ENCODE results near the gene LITAF. TPM values are rescaled to one million over a fixed set of nuclear protein-coding genes. Genes with fewer than 3 reads are reported as not detected.

LITAF gene
- total RNA-seq, 1 donor from 2014 or later, result 124 TPM

DNA sequence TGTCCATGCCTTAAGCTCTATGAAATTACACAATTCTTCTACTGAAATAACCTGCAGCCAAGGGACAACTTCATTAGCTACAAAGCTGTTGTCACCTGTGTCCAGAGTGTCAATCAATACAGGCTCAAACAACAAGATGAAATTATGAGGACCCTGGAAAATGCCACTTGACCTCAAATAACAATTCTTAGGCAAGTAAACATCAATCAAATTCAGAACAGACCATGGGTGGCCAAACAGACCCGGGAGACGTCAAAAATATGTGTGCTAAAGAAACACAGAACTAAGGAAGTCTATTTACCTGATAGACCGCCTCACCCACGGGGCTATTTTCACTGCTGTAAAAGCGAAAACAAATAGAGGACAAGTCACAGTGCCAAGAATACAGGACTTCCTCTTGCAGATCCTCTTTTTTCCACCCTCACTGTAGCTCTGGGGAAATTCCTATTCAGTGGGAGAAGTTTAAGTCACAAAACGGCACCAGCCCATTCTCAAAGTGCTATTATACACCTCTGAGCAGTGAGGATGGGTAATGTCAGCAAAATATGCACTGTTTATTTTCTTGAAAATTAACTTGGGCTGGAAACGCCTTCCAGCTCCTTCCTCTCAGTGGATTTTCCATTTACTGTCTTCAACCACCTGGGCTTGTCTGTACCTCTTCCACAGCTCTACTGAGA is 2.7 kb downstream of the LITAF start:
- Mint-ChIP-seq H3K4me3 (peak overlapping the region; percentile 87), H3K27me3 (no peaks in the 10 kb centered on the region), H3K9me3 (no peaks in the 10 kb centered on the region), H3K36me3 (ENCODE audit: low read depth) (peaks cover 25% of the 10 kb centered on the region), H3K4me1 (peaks cover 74% of the 10 kb centered on the region), H3K27ac (peak overlapping the region; percentile 94)
- POLR2A ChIA-PET, result interaction anchor here (0.6 to 1.5 kb wide), 7 partner anchors 8 to 438 kb away, joined by 3 to 8 read pairs (median 4); partner anchors contain the start of gene TXNDC11
- no peak for DNase-seq
- CTCF ChIA-PET, result interaction anchor here (1.0 kb wide), 1 partner anchor 52 kb away, joined by 3 read pairs; no protein-coding TSS in a partner anchor
- TF ChIP-seq, protein P1, sequence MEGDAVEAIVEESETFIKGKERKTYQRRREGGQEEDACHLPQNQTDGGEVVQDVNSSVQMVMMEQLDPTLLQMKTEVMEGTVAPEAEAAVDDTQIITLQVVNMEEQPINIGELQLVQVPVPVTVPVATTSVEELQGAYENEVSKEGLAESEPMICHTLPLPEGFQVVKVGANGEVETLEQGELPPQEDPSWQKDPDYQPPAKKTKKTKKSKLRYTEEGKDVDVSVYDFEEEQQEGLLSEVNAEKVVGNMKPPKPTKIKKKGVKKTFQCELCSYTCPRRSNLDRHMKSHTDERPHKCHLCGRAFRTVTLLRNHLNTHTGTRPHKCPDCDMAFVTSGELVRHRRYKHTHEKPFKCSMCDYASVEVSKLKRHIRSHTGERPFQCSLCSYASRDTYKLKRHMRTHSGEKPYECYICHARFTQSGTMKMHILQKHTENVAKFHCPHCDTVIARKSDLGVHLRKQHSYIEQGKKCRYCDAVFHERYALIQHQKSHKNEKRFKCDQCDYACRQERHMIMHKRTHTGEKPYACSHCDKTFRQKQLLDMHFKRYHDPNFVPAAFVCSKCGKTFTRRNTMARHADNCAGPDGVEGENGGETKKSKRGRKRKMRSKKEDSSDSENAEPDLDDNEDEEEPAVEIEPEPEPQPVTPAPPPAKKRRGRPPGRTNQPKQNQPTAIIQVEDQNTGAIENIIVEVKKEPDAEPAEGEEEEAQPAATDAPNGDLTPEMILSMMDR (IDR thresholded peaks at IDR 0.05), result no peak
- no peak for ATAC-seq (ENCODE audit: low read depth)
- intact Hi-C loops (cut with micrococcal nuclease), result loop anchor here (1.0 to 10.0 kb wide), 5 partner anchors 51 to 709 kb away; partner anchors contain the start of gene CIITA

DNA sequence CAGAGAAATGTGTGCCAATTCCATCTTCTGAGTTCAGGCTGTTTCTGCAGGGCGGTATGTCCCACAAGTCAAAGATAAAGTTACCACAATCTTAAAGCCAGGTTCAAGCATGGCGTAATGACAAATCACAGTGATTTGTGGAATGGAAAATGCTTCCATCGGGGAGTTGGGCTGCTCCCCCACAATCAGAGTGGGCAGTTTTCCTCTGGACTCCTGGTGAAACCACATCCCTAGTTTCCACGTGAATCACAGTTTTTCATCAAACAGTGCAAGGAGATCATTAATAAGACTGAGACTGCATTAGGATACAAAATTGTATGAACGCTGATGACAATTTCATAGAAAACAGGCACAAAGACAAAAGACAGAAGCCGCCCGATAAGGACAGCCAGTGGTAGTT is 3.6 kb downstream of the LITAF start:
- intact Hi-C loops (cut with micrococcal nuclease), result loop anchor here (10.0 kb wide), 1 partner anchor 708 kb away; the partner anchor contains the start of gene CIITA
- DNase-seq (no peak), ATAC-seq (ENCODE audit: low read depth) (no peak)
- CTCF ChIA-PET, result interaction anchor here (1.0 kb wide), 1 partner anchor 51 kb away, joined by 3 read pairs; no protein-coding TSS in a partner anchor
- Mint-ChIP-seq H3K36me3 (ENCODE audit: low read depth) (peaks cover 29% of the 10 kb centered on the region), H3K27ac (peak overlapping the region; percentile 80), H3K4me1 (peaks cover 79% of the 10 kb centered on the region), H3K9me3 (no peaks in the 10 kb centered on the region), H3K4me3 (peak overlapping the region; percentile 87), H3K27me3 (no peaks in the 10 kb centered on the region)
- POLR2A ChIA-PET, result interaction anchor here (0.5 to 1.5 kb wide), 5 partner anchors 39 to 492 kb away, joined by 3 to 8 read pairs (median 4); partner anchors contain the start of gene TXNDC11
- TF ChIP-seq, protein P1 (IDR thresholded peaks at IDR 0.05), result no peak

DNA sequence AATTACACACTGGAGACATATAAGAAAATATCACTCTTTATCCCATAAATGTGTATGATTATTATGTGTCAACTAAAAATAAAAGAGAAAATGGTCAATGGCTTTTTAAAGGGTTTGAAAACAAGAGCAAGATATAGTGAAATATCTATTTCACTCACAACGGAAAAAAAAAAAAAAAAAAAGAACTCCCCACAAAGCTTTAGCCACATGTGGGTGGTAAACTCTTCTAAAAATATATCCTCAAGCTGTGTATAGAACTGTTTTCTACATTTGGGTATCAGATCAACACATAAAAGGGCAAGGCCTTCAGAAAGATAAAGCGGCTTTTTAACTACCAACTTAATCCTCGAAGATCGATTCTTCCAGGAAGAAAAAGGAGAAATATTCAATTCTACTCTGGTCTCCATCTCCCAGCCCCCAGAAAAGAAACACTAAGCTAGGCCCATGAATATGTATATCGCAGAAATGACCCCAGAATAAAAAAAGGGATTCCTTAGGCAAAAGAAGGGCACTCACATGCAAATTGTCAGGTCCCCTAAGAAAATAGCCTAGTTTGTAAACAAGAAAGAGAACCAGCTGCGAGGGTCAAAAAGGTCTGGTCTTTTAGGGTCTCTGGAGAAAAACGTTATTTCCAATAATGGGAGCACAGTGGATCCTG is 4.4 kb downstream of the LITAF start:
- Mint-ChIP-seq H3K9me3 (no peaks in the 10 kb centered on the region), H3K36me3 (ENCODE audit: low read depth) (peaks cover 30% of the 10 kb centered on the region), H3K27ac (peak overlapping the region; percentile 80), H3K4me3 (peak overlapping the region; percentile 24), H3K4me1 (peaks cover 84% of the 10 kb centered on the region), H3K27me3 (no peaks in the 10 kb centered on the region)
- CTCF ChIA-PET, result interaction anchor here (1.2 kb wide), 1 partner anchor 133 kb away, joined by 4 read pairs; no protein-coding TSS in a partner anchor
- TF ChIP-seq, protein P1 (IDR thresholded peaks at IDR 0.05), result no peak
- DNase-seq, result no peak
- ATAC-seq (ENCODE audit: low read depth), result no peak
- POLR2A ChIA-PET, result interaction anchor here (0.5 to 1.2 kb wide), 7 partner anchors 30 to 491 kb away, joined by 3 to 6 read pairs (median 3); no protein-coding TSS in a partner anchor
- intact Hi-C loops (cut with micrococcal nuclease), result loop anchor here (10.0 kb wide), 1 partner anchor 707 kb away; the partner anchor contains the start of gene CIITA

DNA sequence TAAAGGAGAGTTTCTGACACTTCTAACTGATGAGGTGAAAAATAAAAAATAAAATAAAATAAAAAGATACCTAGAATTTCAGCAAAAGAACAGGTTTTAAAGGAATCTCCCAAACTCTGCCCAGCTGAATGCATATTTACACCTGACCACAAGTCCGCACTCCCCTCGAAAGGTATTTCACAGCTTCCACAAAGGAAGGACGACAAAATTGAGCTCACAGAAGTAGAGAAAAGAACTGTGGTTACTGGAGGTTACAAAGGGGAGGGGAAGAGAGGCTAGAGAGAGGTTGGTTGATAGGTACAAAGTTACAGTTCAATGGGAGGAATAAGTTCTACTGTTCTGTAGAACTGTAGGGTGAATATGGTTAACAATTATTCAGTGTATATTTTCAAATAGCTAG is 5.0 kb downstream of the LITAF start:
- H3K4me3 Mint-ChIP-seq, result peak overlapping the region; percentile 24
- H3K4me1 Mint-ChIP-seq, result peaks cover 89% of the 10 kb centered on the region
- no peaks in the 10 kb centered on the region for H3K27me3 Mint-ChIP-seq
- TF ChIP-seq, protein P1 (IDR thresholded peaks at IDR 0.05), result no peak
- H3K36me3 Mint-ChIP-seq (ENCODE audit: low read depth), result peaks cover 31% of the 10 kb centered on the region
- DNase-seq (no peak), ATAC-seq (ENCODE audit: low read depth) (no peak)
- intact Hi-C loops (cut with micrococcal nuclease), result loop anchor here (10.0 kb wide), 1 partner anchor 707 kb away; the partner anchor contains the start of gene CIITA
- peak overlapping the region; percentile 80 for H3K27ac Mint-ChIP-seq
- ChIA-PET POLR2A (interaction anchor here (0.5 to 0.9 kb wide), 2 partner anchors 32 to 101 kb away, joined by 3 to 6 read pairs; no protein-coding TSS in a partner anchor), CTCF (interaction anchor here (1.2 kb wide), 1 partner anchor 133 kb away, joined by 4 read pairs; no protein-coding TSS in a partner anchor)
- H3K9me3 Mint-ChIP-seq, result no peaks in the 10 kb centered on the region

Data from activated B cell treated with CpG ODN at 0.5 μM for 24 hours (primary cell).